HCT116 (cell line): ENCODE measurements around the gene NAA35. TPM values are rescaled to one million over a fixed set of nuclear protein-coding genes. Genes with fewer than 3 reads are reported as not detected.

Experiments used
- ATAC-seq: fragments of 200-7000 bp; cut with Tn5 transposase; 2 replicates; pipeline ENCODE4 v1.9.1; 2020; ENCODE audit warnings: mild to moderate bottlenecking, moderate library complexity
- BruUV-seq: library from RNA; stranded (reverse); fragments of 400-500 nt; replicated peaks from 2 replicates; lab custom pipeline; 2021; lab: Mats Ljungman, UMichigan
- CTCF ChIA-PET: fragments of 300-600 bp; sonication (Branson Sonifier 250); formaldehyde crosslinking; loops from one replicate; lab custom pipeline; 2021; ENCODE audit warnings: antibody characterized with exemption; lab: Charles Lee
- POLR2A ChIA-PET: fragments of 300-600, 350-600 bp; sonication (Branson Sonifier 250); formaldehyde crosslinking; loops from one replicate; lab custom pipeline; 2021; ENCODE audit warnings: antibody characterized with exemption; lab: Charles Lee
- RAD21 ChIA-PET, 2 experiments: fragments of 300-600 bp; sonication (Branson Sonifier 250); formaldehyde crosslinking; loops; one replicate each; lab custom pipeline; 2023; ENCODE audit warnings: low total read pairs in 2 of 2; ENCODE audit not compliant: uncharacterized antibody in 2 of 2, unreplicated experiment in 2 of 2, low non-redundant PET in 1 of 2; lab: Charles Lee
- DNase-seq: peaks from one replicate; pipeline ENCODE4 v3.0.0-alpha.2; 2010; ENCODE audit warnings: low read depth, low spot score
- H2AFZ ChIP-seq: fragments of 200-600 bp; shearing (Covaris generic), sonication (generic); 2 replicates; pipeline ENCODE4 v1.6.1; 2017; ENCODE audit warnings: low read depth, mixed run types, mixed read lengths, antibody characterized with exemption, low read length; ENCODE audit not compliant: poor library complexity, severe bottlenecking
- H3K27ac ChIP-seq: 2 replicates; pipeline ENCODE4 v1.5.1; 2012; ENCODE audit warnings: low read depth, low read length
- H3K27me3 ChIP-seq: fragments of 200-600 bp; sonication (generic); 2 replicates; pipeline ENCODE4 v1.6.1; 2016; ENCODE audit warnings: mixed run types, low read length, mixed read lengths; ENCODE audit not compliant: insufficient read depth
- H3K36me3 ChIP-seq, 2 experiments: fragments of 200-500 bp in 1 of 2; fragments of 200-600 bp in 1 of 2; sonication (Bioruptor generic) in 1 of 2; sonication (generic) in 1 of 2; 2 replicates each; pipeline versions ENCODE4 v1.5.1 to v1.6.1; 2014 to 2016; ENCODE audit warnings: low read length in 2 of 2, inconsistent platforms in 1 of 2, mixed read lengths in 1 of 2, mixed run types in 1 of 2; ENCODE audit not compliant: insufficient read depth in 2 of 2, control insufficient read depth in 1 of 2
- H3K4me1 ChIP-seq, 2 experiments: fragments of 200-600 bp in 1 of 2; sonication (generic) in 1 of 2; 2 replicates each; pipeline versions ENCODE4 v1.5.1 to v1.6.1; 2012 to 2017; ENCODE audit warnings: low read length in 2 of 2, inconsistent platforms in 1 of 2, mild to moderate bottlenecking in 1 of 2, mixed read lengths in 1 of 2, mixed run types in 1 of 2, moderate library complexity in 1 of 2; ENCODE audit not compliant: insufficient read depth in 2 of 2, control insufficient read depth in 1 of 2
- H3K4me2 ChIP-seq: fragments of 200-600 bp; sonication (generic); 2 replicates; pipeline ENCODE4 v1.6.1; 2017; ENCODE audit warnings: mixed run types, low read length, mixed read lengths
- H3K4me3 ChIP-seq, 2 experiments: fragments of 200-600 bp in 1 of 2; sonication (generic) in 1 of 2; replicated peaks in 1 of 2; 2 replicates each; pipeline ENCODE4 v1.5.1; 2011 to 2016; ENCODE audit warnings: low read length in 2 of 2, control low read depth in 1 of 2, low read depth in 1 of 2, mild to moderate bottlenecking in 1 of 2, mixed read lengths in 1 of 2, mixed run types in 1 of 2
- H3K79me2 ChIP-seq: fragments of 200-600 bp; sonication (generic); 2 replicates; pipeline ENCODE4 v1.6.1; 2017; ENCODE audit warnings: mild to moderate bottlenecking, mixed run types, low read length, moderate library complexity, mixed read lengths; ENCODE audit not compliant: insufficient read depth
- H3K9ac ChIP-seq: fragments of 200-600 bp; sonication (generic); 2 replicates; pipeline ENCODE4 v1.6.1; 2016; ENCODE audit warnings: low read length, mixed read lengths
- H3K9me2 ChIP-seq: fragments of 200-600 bp; sonication (generic), shearing (Covaris generic); 2 replicates; pipeline ENCODE4 v1.6.1; 2017; ENCODE audit warnings: mixed run types, mild to moderate bottlenecking, moderate library complexity; ENCODE audit not compliant: insufficient read depth
- H3K9me3 ChIP-seq, 2 experiments: fragments of 200-500 bp in 1 of 2; fragments of 200-600 bp in 1 of 2; sonication (Bioruptor generic) in 1 of 2; sonication (generic) in 1 of 2; 2 replicates each; pipeline ENCODE4 v1.6.1; 2014 to 2017; ENCODE audit warnings: low read length in 2 of 2, mixed read lengths in 2 of 2, inconsistent platforms in 1 of 2, low read depth in 1 of 2, mild to moderate bottlenecking in 1 of 2, mixed run types in 1 of 2, moderate library complexity in 1 of 2; ENCODE audit not compliant: control insufficient read depth in 1 of 2, insufficient read depth in 1 of 2
- H4K20me1 ChIP-seq: fragments of 200-600 bp; sonication (generic), shearing (Covaris generic); 2 replicates; pipeline ENCODE4 v1.6.1; 2017; ENCODE audit warnings: mixed run types, mild to moderate bottlenecking, moderate library complexity; ENCODE audit not compliant: insufficient read depth
- CBX3 ChIP-seq: IDR thresholded peaks from 2 replicates; pipeline ENCODE4 v1.6.1; 2012; ENCODE audit warnings: low read depth
- EGR1 ChIP-seq: IDR thresholded peaks from 2 replicates; pipeline ENCODE4 v1.6.1; 2012; ENCODE audit warnings: low read depth
- ELF1 ChIP-seq: IDR thresholded peaks from 2 replicates; pipeline ENCODE4 v1.6.1; 2012; ENCODE audit warnings: low read depth, borderline replicate concordance
- EZH2 ChIP-seq: fragments of 200-600 bp; sonication (generic); IDR thresholded peaks from 2 replicates; pipeline ENCODE4 v1.6.1; 2017; ENCODE audit warnings: antibody characterized with exemption, mixed run types
- EZH2phosphoT487 ChIP-seq: fragments of 200-600 bp; IDR thresholded peaks from 2 replicates; pipeline ENCODE4 v1.6.1; 2018; ENCODE audit warnings: antibody characterized with exemption, borderline replicate concordance
- POLR2AphosphoS5 ChIP-seq: IDR thresholded peaks from 2 replicates; pipeline ENCODE4 v1.6.1; 2011; ENCODE audit warnings: mild to moderate bottlenecking, low read depth, low read length, moderate library complexity
- RAD21 ChIP-seq: IDR thresholded peaks from 2 replicates; pipeline ENCODE4 v1.6.1; 2012; ENCODE audit warnings: low read depth, mild to moderate bottlenecking
- SIN3A ChIP-seq: IDR thresholded peaks from 2 replicates; pipeline ENCODE4 v1.6.1; 2012; ENCODE audit warnings: low read depth
- SP1 ChIP-seq: IDR thresholded peaks from 2 replicates; pipeline ENCODE4 v1.6.1; 2012; ENCODE audit warnings: low read depth
- SRF ChIP-seq: IDR thresholded peaks from 2 replicates; pipeline ENCODE4 v1.6.1; 2012; ENCODE audit warnings: low read depth
- intact Hi-C: fragments of 100-400 bp; cut with micrococcal nuclease; formaldehyde crosslinking; loops from 2 replicates; pipeline ENCODE4 v1.10.0; 2022
- total RNA-seq: library from RNA; stranded (reverse); gene quantifications from one replicate; pipeline ENCODE4 v1.2.1, GENCODE V29; 2021; ENCODE audit not compliant: unreplicated experiment
- TF ChIP-seq, protein P1 (sequence below): IDR thresholded peaks from 2 replicates; pipeline ENCODE4 v1.6.1; 2012

The NAA35 gene
- total RNA-seq, 1 experiment from 2014 or later: 37.0 TPM

DNA sequence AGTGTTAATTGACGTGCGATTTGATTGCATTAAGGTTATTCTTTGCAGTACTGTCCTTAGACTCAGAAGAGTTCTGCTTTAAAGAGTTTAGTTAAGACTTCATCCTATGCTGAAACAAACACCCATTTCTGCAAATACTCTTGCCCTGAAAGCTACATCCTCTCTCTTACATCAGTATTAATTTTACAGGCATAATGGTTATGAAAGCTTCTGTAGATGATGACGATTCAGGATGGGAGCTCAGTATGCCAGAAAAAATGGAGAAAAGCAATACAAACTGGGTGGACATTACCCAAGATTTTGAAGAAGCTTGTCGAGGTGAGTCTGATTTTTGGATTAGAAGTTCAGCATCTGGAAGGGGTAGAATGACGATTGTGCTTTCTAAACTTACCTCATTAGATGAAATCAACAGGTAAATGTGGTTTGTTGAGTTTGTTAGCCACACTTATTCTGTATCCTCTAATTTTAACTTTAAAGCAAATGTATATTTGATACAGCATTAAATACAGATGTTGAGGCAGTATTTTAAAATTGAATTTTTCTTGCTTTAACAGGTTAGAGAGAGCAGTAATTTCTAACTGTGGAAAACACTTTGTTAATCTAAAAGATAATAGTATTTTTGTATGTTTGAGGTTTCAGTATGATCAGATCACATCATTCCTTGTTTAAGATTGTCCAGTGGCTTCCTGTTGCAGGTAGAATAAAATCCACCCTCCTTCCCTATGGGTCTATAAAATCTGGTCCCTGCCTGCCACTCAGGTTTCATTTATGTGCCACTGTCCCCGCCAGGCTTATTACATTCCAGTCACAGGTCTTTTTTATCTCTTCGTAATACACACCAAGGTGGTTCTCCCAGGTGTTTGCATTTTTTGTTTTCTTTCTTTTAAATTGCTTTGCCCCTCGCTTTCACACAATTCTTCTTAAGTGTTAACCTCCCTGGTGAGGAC is 1.3 kb downstream of the NAA35 start:
- Histone ChIP-seq H3K27me3 (no peaks in the 10 kb centered on the region), H3K9me2 (no peaks in the 10 kb centered on the region), H3K4me2 (peak overlapping the region; percentile 85), H3K9ac (peak overlapping the region; percentile 96), H3K79me2 (peaks cover 60% of the 10 kb centered on the region), H4K20me1 (0 out of 2 replicates have a peak, but pooled peaks cover 5% of the 10 kb centered on the region), H3K4me1 (peaks cover 4 to 19% of the 10 kb centered on the region in 2 experiments; a peak in 2 of 4 replicates), H3K4me3 (peak overlapping the region; percentile 70 to 93), H3K36me3 (peaks cover 15 to 23% of the 10 kb centered on the region in 2 experiments), H2AFZ (no peak overlapping the region), H3K27ac (peak overlapping the region; percentile 95), H3K9me3 (no peaks in the 10 kb centered on the region)
- DNase-seq (no peak), ATAC-seq (no peak)
- intact Hi-C loops: loop anchor here (10.0 kb wide), 1 partner anchor 183 kb away; no protein-coding TSS in a partner anchor
- RAD21 ChIA-PET: interaction anchor here in 1 of 2 experiments (0.5 kb wide), 1 partner anchor 1360 kb away, joined by 5 read pairs; no protein-coding TSS in a partner anchor
- no TSS peak for BruUV-seq
- TF ChIP-seq CBX3: no peak
- TF ChIP-seq SIN3A: 0 out of 2 replicates have a peak, but pooled peaks have one; percentile 4
- CTCF ChIA-PET: no interaction called here
- POLR2A ChIA-PET: no interaction called here

DNA sequence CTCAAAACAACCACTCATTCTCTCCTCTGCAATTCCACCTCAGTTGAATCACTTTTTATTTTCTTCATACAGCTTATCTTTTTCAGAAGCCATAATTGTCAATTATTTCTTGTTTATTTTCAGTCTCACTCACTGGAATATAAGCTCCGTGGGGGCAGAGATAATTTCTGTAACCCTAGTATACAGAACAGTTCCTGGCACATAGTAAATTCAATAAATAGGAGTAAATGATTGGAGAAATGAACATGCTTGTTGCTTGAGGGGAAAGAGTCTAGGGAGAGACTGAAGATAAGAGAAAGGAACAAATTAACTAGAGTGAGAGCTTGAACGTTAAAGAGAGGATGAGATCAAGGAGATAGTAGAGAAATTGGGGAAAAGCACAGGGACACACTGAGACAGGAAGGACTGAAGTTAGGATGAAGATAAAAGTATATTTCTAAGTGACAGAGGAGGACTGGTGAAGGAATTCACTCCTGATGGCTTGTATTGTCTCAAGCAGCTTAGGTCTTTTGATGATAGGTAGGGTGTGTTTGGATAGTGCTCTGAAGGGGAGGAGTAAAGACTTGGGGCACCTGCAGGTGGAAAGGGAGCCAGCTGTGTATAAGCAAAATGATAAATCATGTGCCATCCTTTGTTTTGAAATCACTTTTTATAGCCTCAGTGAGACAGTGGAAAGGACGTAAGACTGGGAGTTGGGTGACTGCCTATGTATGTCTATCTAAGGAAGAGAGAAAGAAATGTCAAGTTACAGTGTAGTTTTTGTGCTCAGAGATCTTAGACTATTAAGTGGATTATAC is 2.2 kb downstream of the NAA35 start:
- Histone ChIP-seq H3K4me3 (peak overlapping the region in 1 of 2 experiments; percentile 70; a peak in 1 of 4 replicates), H3K27me3 (no peaks in the 10 kb centered on the region), H3K9ac (peak overlapping the region; percentile 96), H3K27ac (no peak overlapping the region), H3K36me3 (peaks cover 15 to 23% of the 10 kb centered on the region in 2 experiments), H3K4me1 (peaks cover 4 to 19% of the 10 kb centered on the region in 2 experiments; a peak in 2 of 4 replicates), H3K9me3 (no peaks in the 10 kb centered on the region), H4K20me1 (0 out of 2 replicates have a peak, but pooled peaks cover 5% of the 10 kb centered on the region), H2AFZ (no peak overlapping the region), H3K4me2 (peak overlapping the region; percentile 85), H3K79me2 (peaks cover 68% of the 10 kb centered on the region), H3K9me2 (no peaks in the 10 kb centered on the region)
- no peak for DNase-seq
- intact Hi-C loops: loop anchor here (10.0 kb wide), 1 partner anchor 182 kb away; no protein-coding TSS in a partner anchor
- ATAC-seq: no peak
- ChIA-PET CTCF (no interaction called here), RAD21 (no interaction called here), POLR2A (no interaction called here)
- TSS peak; percentile 45 for BruUV-seq
- TF ChIP-seq EZH2phosphoT487: no peak
- TF ChIP-seq EGR1: no peak
- TF ChIP-seq SRF: no peak
- TF ChIP-seq SP1: no peak
- TF ChIP-seq POLR2AphosphoS5: no peak
- no peak for TF ChIP-seq SIN3A
- TF ChIP-seq, protein P1, sequence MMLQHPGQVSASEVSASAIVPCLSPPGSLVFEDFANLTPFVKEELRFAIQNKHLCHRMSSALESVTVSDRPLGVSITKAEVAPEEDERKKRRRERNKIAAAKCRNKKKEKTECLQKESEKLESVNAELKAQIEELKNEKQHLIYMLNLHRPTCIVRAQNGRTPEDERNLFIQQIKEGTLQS: no peak
- TF ChIP-seq RAD21: no peak
- no peak for TF ChIP-seq ELF1
- TF ChIP-seq EZH2: no peak
